T-helper 17 cell (primary cell): ENCODE data around the gene TRIM14. TPM values are rescaled to one million over a fixed set of nuclear protein-coding genes. Genes with fewer than 3 reads are reported as not detected.

ENCODE experiments used
- ATAC-seq: fragments of 150-1000 bp; cut with Tn5 transposase; 2 replicates; pipeline ENCODE4 v1.10.0; 2021; ENCODE audit warnings: mild to moderate bottlenecking, moderate library complexity
- DNase-seq, 3 donors: peaks; one replicate each; pipeline versions ENCODE4 v3.0.0 to v3.0.0-alpha.2; 2020 to 2021
- H3K9me3 ChIP-seq: one replicate; pipeline ENCODE4 v1.7.0; 2013; ENCODE audit warnings: low read length, mild to moderate bottlenecking; ENCODE audit not compliant: control insufficient read depth, poor library complexity, severe bottlenecking
- H3K27ac Mint-ChIP-seq: one replicate; pipeline ENCODE4 v1.8.0; 2022; ENCODE audit warnings: mild to moderate bottlenecking, moderate library complexity, mixed read lengths
- H3K27me3 Mint-ChIP-seq: one replicate; pipeline ENCODE4 v1.8.0; 2022; ENCODE audit warnings: mixed read lengths
- H3K36me3 Mint-ChIP-seq: one replicate; pipeline ENCODE4 v1.8.0; 2022; ENCODE audit warnings: low read depth, mixed read lengths
- H3K4me1 Mint-ChIP-seq: one replicate; pipeline ENCODE4 v1.8.0; 2022; ENCODE audit warnings: mild to moderate bottlenecking, mixed read lengths
- H3K4me3 Mint-ChIP-seq: one replicate; pipeline ENCODE4 v1.8.0; 2022; ENCODE audit warnings: mild to moderate bottlenecking, moderate library complexity, mixed read lengths
- total RNA-seq, 4 donors: library from RNA in 2 of 4; stranded (reverse) in 2 of 4; gene quantifications; one replicate each; pipeline ENCODE4 v1.2.3 and lab custom pipeline; 2022 to 2026

The TRIM14 gene, protein sequence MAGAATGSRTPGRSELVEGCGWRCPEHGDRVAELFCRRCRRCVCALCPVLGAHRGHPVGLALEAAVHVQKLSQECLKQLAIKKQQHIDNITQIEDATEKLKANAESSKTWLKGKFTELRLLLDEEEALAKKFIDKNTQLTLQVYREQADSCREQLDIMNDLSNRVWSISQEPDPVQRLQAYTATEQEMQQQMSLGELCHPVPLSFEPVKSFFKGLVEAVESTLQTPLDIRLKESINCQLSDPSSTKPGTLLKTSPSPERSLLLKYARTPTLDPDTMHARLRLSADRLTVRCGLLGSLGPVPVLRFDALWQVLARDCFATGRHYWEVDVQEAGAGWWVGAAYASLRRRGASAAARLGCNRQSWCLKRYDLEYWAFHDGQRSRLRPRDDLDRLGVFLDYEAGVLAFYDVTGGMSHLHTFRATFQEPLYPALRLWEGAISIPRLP
- total RNA-seq (10 to 100 TPM; 63.8 to 64.6 TPM), total RNA-seq (lab: John Stamatoyannopoulos, UW) (44.8 to 52.4 reads per million in 2 donors)

DNA sequence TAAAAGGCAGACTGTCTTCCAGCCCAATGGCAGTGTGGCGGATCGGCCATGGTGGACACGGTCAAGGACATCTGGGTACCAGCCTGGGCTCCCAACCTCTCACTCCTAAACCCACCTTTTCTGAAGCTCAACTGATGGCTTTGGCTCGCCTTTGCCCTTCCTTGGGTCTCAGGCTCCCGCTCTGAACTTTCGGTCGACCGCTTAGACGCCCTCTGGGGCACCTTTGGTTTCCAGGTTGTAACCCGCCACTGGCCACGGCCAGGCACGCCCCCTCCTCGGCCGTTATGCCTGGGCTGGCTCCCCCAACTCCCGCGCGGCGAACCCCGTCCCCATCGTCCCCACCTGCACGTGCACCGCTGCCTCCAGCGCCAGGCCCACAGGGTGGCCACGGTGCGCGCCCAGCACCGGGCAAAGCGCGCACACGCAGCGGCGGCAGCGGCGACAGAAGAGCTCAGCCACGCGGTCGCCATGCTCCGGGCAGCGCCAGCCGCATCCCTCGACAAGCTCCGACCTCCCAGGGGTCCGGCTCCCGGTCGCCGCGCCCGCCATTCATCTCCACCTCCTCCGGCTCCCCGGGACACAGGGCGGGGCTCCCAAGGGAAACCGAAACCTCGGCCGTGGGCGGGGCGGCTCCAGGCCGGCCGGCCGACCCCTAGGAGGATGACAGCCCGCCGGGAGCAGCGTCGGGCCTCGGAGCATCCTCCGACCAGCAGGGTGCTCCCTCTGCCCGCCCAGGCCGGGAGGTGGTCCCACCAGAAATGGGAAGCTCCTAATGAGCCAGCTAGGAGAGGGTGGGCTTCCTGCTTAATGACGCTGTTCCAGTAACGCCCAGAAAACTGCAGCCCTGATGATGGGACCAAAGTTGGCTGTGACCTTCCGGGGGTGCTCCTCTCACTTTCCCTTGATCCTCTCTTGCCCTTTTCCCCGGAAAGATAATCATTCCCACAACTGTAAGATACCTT lies at the start of gene TRIM14:
Gene TRIM14, minus strand, starts transcription at position 583 of the 962 bp plus-strand sequence. Its CDS starts 34 bp downstream, at position 549.
- DNase-seq: peak in 2 of 3 donors; percentile 57 to 59

DNA sequence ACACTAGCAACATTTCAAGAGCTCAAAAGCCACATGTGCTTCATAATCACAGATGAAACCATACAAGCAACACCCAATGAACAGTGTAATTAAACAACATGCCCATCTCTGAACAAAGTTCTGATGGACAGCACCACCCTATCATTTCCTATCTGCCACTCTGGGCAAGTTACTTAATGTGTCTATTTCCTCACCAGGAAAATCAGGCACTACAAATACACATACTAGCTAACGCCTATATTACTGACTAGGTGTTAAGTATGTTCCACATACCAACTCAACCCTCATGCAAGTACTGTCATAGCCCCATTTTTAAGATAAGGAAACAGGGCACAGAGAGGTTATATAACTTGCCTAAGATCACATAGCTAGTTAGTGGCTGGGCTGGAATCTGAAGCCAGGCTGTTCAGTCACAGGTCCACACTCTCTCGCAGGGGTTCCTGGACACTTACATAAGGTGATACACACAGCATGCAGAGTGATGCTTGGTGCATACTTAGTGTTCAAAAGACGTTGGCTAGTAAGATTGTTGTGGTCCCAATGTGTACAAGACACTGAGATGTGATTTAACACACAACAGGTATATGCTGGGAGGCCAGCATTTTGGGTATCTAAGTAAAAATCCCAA lies 49.2 kb upstream of the TRIM14 start:
- H3K9me3 ChIP-seq: no peaks in the 10 kb centered on the region
- DNase-seq (no peak), ATAC-seq (peak; percentile 10)
- Mint-ChIP-seq H3K27ac (peak overlapping the region; percentile 67), H3K4me3 (no peak overlapping the region), H3K36me3 (peaks cover 3% of the 10 kb centered on the region), H3K27me3 (no peaks in the 10 kb centered on the region), H3K4me1 (peaks cover 58% of the 10 kb centered on the region)

More for the DNA sequence above, at the start of gene TRIM14:
- peak within 1 kb of the TSS; percentile 97 for H3K4me3 Mint-ChIP-seq
- peaks cover 35% of the 10 kb centered on the region for H3K4me1 Mint-ChIP-seq
- peaks cover 2% of the 10 kb centered on the region for H3K36me3 Mint-ChIP-seq
- peak within 1 kb of the TSS; percentile 97 for H3K27ac Mint-ChIP-seq
- peak; percentile 58 for ATAC-seq
- H3K9me3 ChIP-seq: no peaks in the 10 kb centered on the region
- H3K27me3 Mint-ChIP-seq: no peaks in the 10 kb centered on the region

DNA sequence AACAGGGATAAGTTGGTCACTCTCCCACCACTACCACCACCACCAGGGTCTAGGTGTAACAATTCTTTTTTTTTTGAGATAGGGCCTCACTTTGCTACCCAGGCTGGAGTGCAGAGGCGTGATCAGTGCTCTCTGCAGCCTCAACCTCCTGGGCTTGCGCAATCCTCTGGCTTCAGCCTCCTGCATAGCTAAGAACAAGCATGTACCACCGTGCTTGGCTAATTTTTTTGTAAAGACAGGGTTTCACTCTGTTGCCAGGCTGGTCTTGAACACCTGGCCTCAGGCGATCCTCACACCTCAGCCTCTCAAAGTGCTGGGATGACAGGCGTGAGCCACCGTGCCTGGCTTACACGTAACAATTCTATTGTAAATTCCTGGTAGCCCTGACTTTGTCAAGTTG lies 45.9 kb upstream of the TRIM14 start:
- H3K27me3 Mint-ChIP-seq: no peaks in the 10 kb centered on the region
- peaks cover 54% of the 10 kb centered on the region for H3K4me1 Mint-ChIP-seq
- peak overlapping the region; percentile 57 for H3K27ac Mint-ChIP-seq
- no peak for ATAC-seq
- H3K9me3 ChIP-seq: no peaks in the 10 kb centered on the region
- H3K4me3 Mint-ChIP-seq: no peak overlapping the region
- H3K36me3 Mint-ChIP-seq: peaks cover 3% of the 10 kb centered on the region
- DNase-seq: no peak

DNA sequence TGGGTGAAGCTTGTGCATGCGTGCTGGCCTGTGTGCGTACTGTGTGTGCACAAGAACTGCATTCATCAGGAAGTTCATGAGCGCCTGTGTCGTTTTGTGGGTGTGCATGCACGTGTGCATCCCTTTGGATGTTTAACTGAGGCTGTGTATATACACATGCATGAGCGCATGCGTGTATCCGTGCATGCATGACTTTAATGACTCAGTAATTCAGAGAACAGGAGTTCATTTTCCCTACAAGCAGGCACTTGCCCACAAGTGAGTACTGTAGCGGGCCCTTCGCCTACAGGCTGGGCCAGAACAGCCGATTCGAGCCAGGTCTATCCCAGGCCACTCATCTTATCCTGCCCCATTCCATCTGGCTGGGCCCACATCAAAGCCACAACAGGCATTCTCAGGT lies 43.6 kb upstream of the TRIM14 start:
- Mint-ChIP-seq H3K27ac (peak overlapping the region; percentile 57), H3K27me3 (no peaks in the 10 kb centered on the region), H3K36me3 (peaks cover 5% of the 10 kb centered on the region), H3K4me3 (no peak overlapping the region), H3K4me1 (peaks cover 49% of the 10 kb centered on the region)
- ATAC-seq (no peak), DNase-seq (no peak)
- H3K9me3 ChIP-seq: no peaks in the 10 kb centered on the region

DNA sequence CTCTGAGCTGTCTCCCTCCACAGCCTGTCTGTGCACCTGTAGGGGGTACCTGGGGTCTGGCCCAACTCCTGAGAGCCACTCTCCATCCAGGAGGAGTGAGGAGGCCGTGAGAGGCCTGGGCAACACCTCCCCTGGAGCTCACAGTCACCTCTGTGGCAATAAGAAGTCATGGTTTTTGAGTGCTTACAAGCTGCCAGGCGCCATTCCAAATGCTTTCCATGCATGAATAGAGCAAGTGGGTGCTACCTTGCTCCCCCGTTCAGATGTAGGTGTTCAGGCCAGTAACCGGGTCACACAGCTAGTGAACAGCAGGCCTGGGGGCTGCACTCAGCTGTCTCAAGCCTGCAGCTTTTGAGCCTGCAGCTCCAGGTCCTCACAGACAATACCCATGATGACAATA lies 42.8 kb upstream of the TRIM14 start:
- H3K27me3 Mint-ChIP-seq: no peaks in the 10 kb centered on the region
- H3K9me3 ChIP-seq: no peaks in the 10 kb centered on the region
- no peak for DNase-seq
- ATAC-seq: no peak
- peaks cover 46% of the 10 kb centered on the region for H3K4me1 Mint-ChIP-seq
- H3K4me3 Mint-ChIP-seq: no peak overlapping the region
- peaks cover 3% of the 10 kb centered on the region for H3K36me3 Mint-ChIP-seq
- no peak overlapping the region for H3K27ac Mint-ChIP-seq

DNA sequence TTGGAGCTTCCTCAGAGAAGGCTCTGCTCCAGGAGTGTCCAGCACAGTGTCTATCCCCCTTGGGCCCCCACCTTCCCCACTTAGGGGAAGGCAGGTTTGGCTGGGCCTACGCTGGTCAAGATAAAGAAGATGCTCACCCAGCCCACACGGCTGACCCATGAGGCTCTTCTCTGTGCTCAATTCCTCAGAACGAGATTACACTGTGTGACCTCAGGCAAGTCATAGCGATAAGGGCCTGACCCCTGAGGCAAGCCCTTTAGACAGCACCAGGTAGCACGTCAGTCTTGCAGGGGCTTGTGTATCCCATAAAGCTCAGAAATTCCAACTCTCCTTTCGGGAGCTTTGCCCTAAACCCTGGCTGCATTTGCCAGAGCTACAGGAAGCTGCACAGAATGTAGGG lies 40.8 kb upstream of the TRIM14 start:
- Mint-ChIP-seq H3K27ac (peak overlapping the region; percentile 67), H3K4me3 (no peak overlapping the region)
- ATAC-seq: no peak

DNA sequence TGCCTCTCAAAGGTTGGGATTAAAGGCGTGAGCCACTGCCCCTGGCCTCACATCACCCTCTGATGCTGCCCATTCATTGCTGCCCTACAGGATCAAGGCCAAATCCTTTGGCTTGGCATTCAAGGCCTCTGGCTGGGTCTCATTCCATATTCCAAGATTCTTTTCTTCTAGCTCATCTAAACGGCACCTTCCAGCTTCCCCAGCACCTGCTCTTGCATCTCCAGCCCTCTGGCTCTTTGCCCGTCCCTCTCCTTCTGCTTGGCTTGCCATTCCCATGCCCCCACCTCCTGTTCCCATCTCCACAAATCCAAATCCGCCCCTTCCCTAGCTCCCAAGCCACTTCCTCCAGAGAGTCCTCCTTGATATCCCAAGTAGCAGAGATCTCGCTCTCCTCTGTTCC lies 40.3 kb upstream of the TRIM14 start:
- ATAC-seq: no peak
- H3K36me3 Mint-ChIP-seq: peaks cover 5% of the 10 kb centered on the region
- H3K9me3 ChIP-seq: no peaks in the 10 kb centered on the region
- peak overlapping the region; percentile 67 for H3K27ac Mint-ChIP-seq
- no peaks in the 10 kb centered on the region for H3K27me3 Mint-ChIP-seq
- no peak for DNase-seq
- H3K4me1 Mint-ChIP-seq: peaks cover 29% of the 10 kb centered on the region
- H3K4me3 Mint-ChIP-seq: no peak overlapping the region

More for the DNA sequence above, 40.8 kb upstream of the TRIM14 start:
- Mint-ChIP-seq H3K4me1 (peaks cover 32% of the 10 kb centered on the region), H3K27me3 (no peaks in the 10 kb centered on the region), H3K36me3 (peaks cover 5% of the 10 kb centered on the region)
- no peak for DNase-seq
- no peaks in the 10 kb centered on the region for H3K9me3 ChIP-seq

DNA sequence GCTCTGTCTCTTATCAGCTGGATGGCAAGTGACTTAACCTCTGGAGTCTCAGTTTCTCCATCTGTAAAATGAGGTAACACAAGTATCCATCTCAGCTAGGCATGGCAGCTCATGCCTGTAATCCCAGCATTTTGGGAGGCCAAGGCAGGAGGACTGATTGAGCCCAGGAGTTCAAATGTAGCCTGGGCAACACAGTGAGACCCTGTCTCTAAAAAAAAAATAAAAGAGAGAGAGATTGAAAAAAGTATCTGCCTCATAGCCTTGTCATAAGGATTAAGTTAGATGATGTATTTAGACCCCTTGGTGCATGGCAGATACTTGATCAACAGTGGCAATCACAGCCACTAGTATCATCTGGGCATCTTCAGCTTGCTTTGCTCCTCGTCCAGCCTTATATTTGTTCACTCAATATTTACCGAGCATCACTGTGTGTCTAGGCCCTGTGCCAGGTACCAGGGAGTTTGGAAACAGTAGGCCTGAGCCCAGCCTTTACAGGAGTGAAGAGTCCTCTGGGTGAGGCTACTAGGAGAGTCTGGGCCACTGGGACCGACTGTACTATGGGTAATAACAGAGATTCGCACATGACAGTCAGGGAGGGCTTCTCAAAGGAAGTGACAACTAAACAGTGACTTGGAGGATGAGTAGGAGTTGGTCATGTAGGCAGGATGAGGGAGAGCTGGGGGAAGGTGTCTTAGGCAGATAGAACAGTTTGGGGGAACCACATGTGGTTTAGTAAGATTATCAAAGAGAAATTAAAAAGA lies 39.2 kb upstream of the TRIM14 start:
- peaks cover 5% of the 10 kb centered on the region for H3K36me3 Mint-ChIP-seq
- no peak overlapping the region for H3K4me3 Mint-ChIP-seq
- H3K27me3 Mint-ChIP-seq: no peaks in the 10 kb centered on the region
- ATAC-seq: no peak
- H3K4me1 Mint-ChIP-seq: peaks cover 22% of the 10 kb centered on the region
- DNase-seq: no peak
- no peaks in the 10 kb centered on the region for H3K9me3 ChIP-seq
- peak overlapping the region; percentile 22 for H3K27ac Mint-ChIP-seq

DNA sequence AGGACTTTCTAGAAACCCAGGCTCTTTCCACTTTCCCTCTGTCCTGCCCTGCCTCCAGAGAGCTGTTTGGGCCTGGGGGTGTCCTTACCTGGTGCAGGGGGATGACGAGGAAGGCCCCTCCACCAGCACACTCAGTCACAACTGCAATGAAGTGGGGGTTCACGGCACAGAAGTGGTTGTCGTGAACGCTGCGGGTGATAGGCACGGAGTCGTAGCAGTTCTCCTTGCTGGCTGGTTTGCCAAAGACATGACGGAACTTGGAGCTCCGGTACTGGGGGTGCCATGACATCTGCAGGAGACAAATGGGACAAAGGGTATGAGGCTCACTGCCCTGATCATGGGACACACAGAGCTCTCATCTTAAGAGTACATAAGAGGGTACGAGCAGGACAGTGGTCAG lies 38.4 kb upstream of the TRIM14 start:
- H3K9me3 ChIP-seq: no peaks in the 10 kb centered on the region
- H3K27ac Mint-ChIP-seq: no peak overlapping the region
- peaks cover 20% of the 10 kb centered on the region for H3K4me1 Mint-ChIP-seq
- DNase-seq (no peak), ATAC-seq (no peak)
- H3K27me3 Mint-ChIP-seq: no peaks in the 10 kb centered on the region
- peaks cover 5% of the 10 kb centered on the region for H3K36me3 Mint-ChIP-seq
- H3K4me3 Mint-ChIP-seq: no peak overlapping the region

DNA sequence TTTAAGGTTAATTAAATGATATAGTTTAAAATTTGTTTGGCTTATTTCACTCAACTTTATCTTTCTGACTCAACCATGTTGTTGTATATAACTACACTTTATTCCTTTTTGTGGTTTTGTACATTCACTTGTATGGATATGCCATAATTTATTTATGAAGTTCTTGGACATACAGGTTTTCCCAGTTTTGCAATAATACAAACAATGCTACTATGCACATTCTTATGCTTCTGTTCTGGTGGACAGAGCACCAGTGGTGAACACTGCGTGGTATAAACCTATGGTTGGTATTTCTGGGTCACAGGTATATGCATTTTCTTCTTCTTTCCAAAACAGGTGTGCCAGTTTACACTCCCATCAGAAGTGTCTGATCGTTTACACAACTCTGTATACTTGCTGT lies 35.7 kb upstream of the TRIM14 start:
- Mint-ChIP-seq H3K27ac (no peak overlapping the region), H3K4me1 (peaks cover 17% of the 10 kb centered on the region), H3K36me3 (peaks cover 8% of the 10 kb centered on the region), H3K4me3 (no peak overlapping the region), H3K27me3 (no peaks in the 10 kb centered on the region)
- DNase-seq (no peak), ATAC-seq (no peak)
- H3K9me3 ChIP-seq: no peaks in the 10 kb centered on the region

DNA sequence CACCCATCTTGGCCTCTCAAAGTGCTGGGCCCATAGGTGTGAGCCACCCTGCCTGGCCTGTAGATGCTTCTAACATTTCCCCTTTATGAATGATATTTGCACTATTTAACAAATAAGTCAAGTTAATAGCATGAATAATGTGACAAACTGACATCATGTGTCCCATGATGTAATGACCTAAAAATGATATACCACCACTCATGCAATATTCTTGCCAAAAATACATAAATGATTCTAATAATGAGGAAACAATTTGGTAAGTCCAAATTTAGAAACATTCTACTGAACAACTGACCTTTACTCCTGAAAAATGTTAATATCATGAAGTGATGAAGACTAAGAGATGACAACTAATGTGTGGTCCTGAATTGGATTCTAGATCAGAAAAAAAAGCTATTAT lies 33.5 kb upstream of the TRIM14 start:
- DNase-seq (no peak), ATAC-seq (no peak)
- peaks cover 13% of the 10 kb centered on the region for H3K4me1 Mint-ChIP-seq
- no peak overlapping the region for H3K4me3 Mint-ChIP-seq
- no peak overlapping the region for H3K27ac Mint-ChIP-seq
- no peaks in the 10 kb centered on the region for H3K27me3 Mint-ChIP-seq
- peaks cover 6% of the 10 kb centered on the region for H3K36me3 Mint-ChIP-seq
- H3K9me3 ChIP-seq: no peaks in the 10 kb centered on the region

DNA sequence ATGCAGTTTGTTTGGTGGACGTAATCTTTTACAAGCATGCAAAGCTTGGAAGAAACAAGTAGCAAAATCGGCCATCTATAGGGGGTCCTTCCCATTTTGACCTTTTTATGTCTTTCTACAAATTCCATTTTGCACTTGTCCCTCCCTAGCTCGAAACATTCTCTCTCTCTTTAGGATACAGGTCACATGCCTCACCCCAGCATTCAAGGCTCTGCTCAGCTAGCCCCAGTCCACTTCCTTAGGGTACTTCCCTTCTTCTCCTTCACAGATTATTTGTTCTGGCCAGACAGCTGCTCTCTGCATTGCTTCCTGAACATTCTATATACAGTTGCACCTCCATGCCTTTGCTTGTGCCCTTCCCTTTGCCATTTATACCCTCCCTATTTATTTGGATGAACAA lies 31.7 kb upstream of the TRIM14 start:
- H3K36me3 Mint-ChIP-seq: peaks cover 3% of the 10 kb centered on the region

More for the DNA sequence above, 31.7 kb upstream of the TRIM14 start:
- ATAC-seq (no peak), DNase-seq (no peak)
- H3K9me3 ChIP-seq: no peaks in the 10 kb centered on the region
- Mint-ChIP-seq H3K27me3 (no peaks in the 10 kb centered on the region), H3K4me3 (peak overlapping the region; percentile 19), H3K27ac (peak overlapping the region; percentile 81), H3K4me1 (peaks cover 14% of the 10 kb centered on the region)
